H9 (cell line): Measurements from ENCODE around the gene WFDC12. TPM values are rescaled to one million over a fixed set of nuclear protein-coding genes. Genes with fewer than 3 reads are reported as not detected.

ENCODE experiments used
- DNase-seq: peaks from one replicate; pipeline ENCODE4 v3.0.0-alpha.2; 2017
- H2AFZ ChIP-seq: one replicate; pipeline ENCODE4 v1.6.1; 2013; ENCODE audit warnings: mild to moderate bottlenecking, low read length, control low read depth, moderate library complexity
- H2AK5ac ChIP-seq: 2 replicates; pipeline ENCODE4 v1.6.1; 2013; ENCODE audit warnings: low read length, control low read depth, mixed read lengths; ENCODE audit not compliant: insufficient read length
- H2BK120ac ChIP-seq: one replicate; pipeline ENCODE4 v1.6.1; 2013; ENCODE audit warnings: low read depth, mild to moderate bottlenecking, low read length, control low read depth, inconsistent platforms; ENCODE audit not compliant: poor library complexity, severe bottlenecking
- H2BK12ac ChIP-seq: 2 replicates; pipeline ENCODE4 v1.6.1; 2013; ENCODE audit warnings: low read length, control low read depth, mixed read lengths, low read depth; ENCODE audit not compliant: insufficient read length
- H2BK15ac ChIP-seq: 2 replicates; pipeline ENCODE4 v1.6.1; 2013; ENCODE audit warnings: low read depth, low read length, control low read depth
- H2BK20ac ChIP-seq: one replicate; pipeline ENCODE4 v1.6.1; 2013; ENCODE audit warnings: low read depth, mild to moderate bottlenecking, low read length, control low read depth, inconsistent platforms; ENCODE audit not compliant: poor library complexity, severe bottlenecking
- H2BK5ac ChIP-seq: 2 replicates; pipeline ENCODE4 v1.6.1; 2013; ENCODE audit warnings: low read length, control low read depth, mixed read lengths; ENCODE audit not compliant: insufficient read length
- H3K14ac ChIP-seq: 2 replicates; pipeline ENCODE4 v1.6.1; 2013; ENCODE audit warnings: low read length, control low read depth; ENCODE audit not compliant: insufficient read depth
- H3K18ac ChIP-seq: 2 replicates; pipeline ENCODE4 v1.6.1; 2013; ENCODE audit warnings: low read depth, mild to moderate bottlenecking, mixed read lengths, low read length, control low read depth; ENCODE audit not compliant: insufficient read length
- H3K23ac ChIP-seq: 2 replicates; pipeline ENCODE4 v1.6.1; 2013; ENCODE audit warnings: low read length, control low read depth, mixed read lengths, low read depth; ENCODE audit not compliant: insufficient read length
- H3K23me2 ChIP-seq: 2 replicates; pipeline ENCODE4 v1.6.1; 2013; ENCODE audit warnings: low read depth, mild to moderate bottlenecking, mixed read lengths, low read length, control low read depth; ENCODE audit not compliant: insufficient read length, poor library complexity, severe bottlenecking
- H3K27ac ChIP-seq: 2 replicates; pipeline ENCODE4 v1.5.1; 2013; ENCODE audit warnings: low read length, control low read depth, mixed read lengths, low read depth; ENCODE audit not compliant: insufficient read length
- H3K27me3 ChIP-seq: 2 replicates; pipeline ENCODE4 v1.6.1; 2013; ENCODE audit warnings: low read length, control low read depth, inconsistent platforms; ENCODE audit not compliant: insufficient read depth
- H3K4ac ChIP-seq: 2 replicates; pipeline ENCODE4 v1.6.1; 2013; ENCODE audit warnings: low read depth, mild to moderate bottlenecking, control low read depth, inconsistent platforms, low read length, moderate library complexity
- H3K4me1 ChIP-seq: 2 replicates; pipeline ENCODE4 v1.6.1; 2013; ENCODE audit warnings: low read length, control low read depth, inconsistent platforms; ENCODE audit not compliant: insufficient read depth
- H3K4me2 ChIP-seq: 2 replicates; pipeline ENCODE4 v1.6.1; 2013; ENCODE audit warnings: low read length, control low read depth, mixed read lengths; ENCODE audit not compliant: insufficient read length, insufficient read depth
- H3K56ac ChIP-seq: 2 replicates; pipeline ENCODE4 v1.6.1; 2013; ENCODE audit warnings: low read depth, mild to moderate bottlenecking, mixed read lengths, low read length, control low read depth; ENCODE audit not compliant: insufficient read length
- H3K79me1 ChIP-seq: 2 replicates; pipeline ENCODE4 v1.6.1; 2013; ENCODE audit warnings: low read depth, mild to moderate bottlenecking, moderate library complexity, low read length, control low read depth, inconsistent platforms; ENCODE audit not compliant: insufficient read depth, poor library complexity, severe bottlenecking
- H3K79me2 ChIP-seq: 2 replicates; pipeline ENCODE4 v1.6.1; 2013; ENCODE audit warnings: low read length, control low read depth, inconsistent platforms; ENCODE audit not compliant: insufficient read depth
- H3K9ac ChIP-seq: 2 replicates; pipeline ENCODE4 v1.6.1; 2013; ENCODE audit warnings: low read length, control low read depth, mixed read lengths; ENCODE audit not compliant: insufficient read length; ENCODE audit errors: extremely low read depth
- H3K9me3 ChIP-seq: one replicate; pipeline ENCODE4 v1.6.1; 2013; ENCODE audit warnings: low read depth, low read length, inconsistent platforms; ENCODE audit not compliant: control insufficient read depth
- H3T11ph ChIP-seq: one replicate; pipeline ENCODE4 v1.6.1; 2013; ENCODE audit warnings: mild to moderate bottlenecking, low read length, control low read depth, inconsistent platforms
- H4K20me1 ChIP-seq: one replicate; pipeline ENCODE4 v1.6.1; 2013; ENCODE audit not compliant: control insufficient read depth, insufficient read length, insufficient read depth
- H4K5ac ChIP-seq: 2 replicates; pipeline ENCODE4 v1.6.1; 2013; ENCODE audit warnings: low read depth, mild to moderate bottlenecking, mixed read lengths, low read length, control low read depth; ENCODE audit not compliant: insufficient read length
- H4K8ac ChIP-seq: replicated peaks from 2 replicates; pipeline ENCODE4 v1.6.1; 2013; ENCODE audit warnings: low read length, control low read depth, mixed read lengths, low read depth; ENCODE audit not compliant: insufficient read length
- H4K91ac ChIP-seq: 2 replicates; pipeline ENCODE4 v1.6.1; 2013; ENCODE audit warnings: low read depth, mild to moderate bottlenecking, moderate library complexity, mixed read lengths, low read length, control low read depth; ENCODE audit not compliant: insufficient read length
- H3K27ac Mint-ChIP-seq, 3 experiments: 2 replicates in 2 of 3; 3 replicates in 1 of 3; pipeline ENCODE4 v1.8.0; 2020 to 2021; ENCODE audit warnings: mixed read lengths in 3 of 3, mild to moderate bottlenecking in 1 of 3, moderate library complexity in 1 of 3
- H3K27me3 Mint-ChIP-seq: 2 replicates; pipeline ENCODE4 v1.8.0; 2021; ENCODE audit warnings: low read depth, mild to moderate bottlenecking, moderate library complexity, mixed read lengths
- H3K36me3 Mint-ChIP-seq, 3 experiments: 2 replicates in 2 of 3; 3 replicates in 1 of 3; pipeline ENCODE4 v1.8.0; 2020 to 2021; ENCODE audit warnings: low read depth in 3 of 3, mixed read lengths in 3 of 3; ENCODE audit not compliant: insufficient read depth in 1 of 3
- H3K4me1 Mint-ChIP-seq, 2 experiments: 2 replicates each; pipeline ENCODE4 v1.8.0; 2020; ENCODE audit warnings: mixed read lengths in 2 of 2
- H3K4me3 Mint-ChIP-seq, 2 experiments: 2 replicates in 1 of 2; 3 replicates in 1 of 2; pipeline ENCODE4 v1.8.0; 2020 to 2021; ENCODE audit warnings: mild to moderate bottlenecking in 2 of 2, mixed read lengths in 2 of 2, moderate library complexity in 1 of 2
- H3K9me3 Mint-ChIP-seq, 2 experiments: 2 replicates in 1 of 2; 3 replicates in 1 of 2; pipeline ENCODE4 v1.8.0; 2020; ENCODE audit warnings: mild to moderate bottlenecking in 2 of 2, mixed read lengths in 2 of 2, moderate library complexity in 1 of 2
- CTCF ChIP-seq: fragments of 200-600 bp; sonication (generic); conservative IDR thresholded peaks from 3 replicates; pipeline ENCODE4 v1.8.0; 2021; ENCODE audit warnings: antibody characterized with exemption, mild to moderate bottlenecking
- WGBS: extraction: QIAGEN DNeasy Blood & Tissue Kit; methylation state at CpG from one replicate; pipeline ENCODE4 v1.1.7; 2013; ENCODE audit warnings: missing lambda C conversion rate, low lambda C conversion rate, mixed read lengths; ENCODE audit not compliant: insufficient read length; ENCODE audit errors: extremely low coverage; 5-methylcytosine and 5-hydroxymethylcytosine counted together
- total RNA-seq: library from RNA; stranded (reverse); gene quantifications from 2 replicates; pipeline ENCODE4 v1.2.1, GENCODE V29; 2021

WFDC12 gene
- total RNA-seq, 1 experiment from 2014 or later: not detected

GRCh38 chr20:45173522-45173921, 49.3 kb upstream of the WFDC12 start:
- TF ChIP-seq CTCF: no peak
- no peak overlapping the region for H3K4me2 ChIP-seq
- no peak overlapping the region for H4K8ac ChIP-seq
- no peak overlapping the region for H2AFZ ChIP-seq
- no peaks in the 10 kb centered on the region for H4K20me1 ChIP-seq
- H3K79me2 ChIP-seq: no peaks in the 10 kb centered on the region
- no CpG with 5 or more reads among the region's 1 CpG for WGBS
- H3T11ph ChIP-seq: no peak overlapping the region
- H2BK12ac ChIP-seq: no peak overlapping the region
- no peak overlapping the region for H2BK120ac ChIP-seq
- no peaks in the 10 kb centered on the region for H3K36me3 Mint-ChIP-seq
- H3K4me3 Mint-ChIP-seq: no peak overlapping the region
- no peak overlapping the region for H4K91ac ChIP-seq
- H3K27me3 Mint-ChIP-seq: peaks cover 15% of the 10 kb centered on the region
- no peak overlapping the region for H2BK15ac ChIP-seq
- H3K9me3 ChIP-seq: no peaks in the 10 kb centered on the region
- peaks cover 0 to 2% of the 10 kb centered on the region in 2 experiments; a peak in 1 of 5 replicates for H3K9me3 Mint-ChIP-seq
- no peak overlapping the region for H4K5ac ChIP-seq
- H2AK5ac ChIP-seq: no peak overlapping the region
- no peaks in the 10 kb centered on the region for H3K79me1 ChIP-seq
- no peaks in the 10 kb centered on the region for H3K4me1 Mint-ChIP-seq
- H3K27me3 ChIP-seq: no peaks in the 10 kb centered on the region
- no peaks in the 10 kb centered on the region for H3K4me1 ChIP-seq
- no peaks in the 10 kb centered on the region for H3K23me2 ChIP-seq
- H3K4ac ChIP-seq: no peak overlapping the region
- no peak for DNase-seq
- H3K18ac ChIP-seq: no peak overlapping the region
- no peak overlapping the region for H3K9ac ChIP-seq
- no peak overlapping the region for H3K27ac Mint-ChIP-seq
- no peak overlapping the region for H2BK20ac ChIP-seq
- H3K23ac ChIP-seq: no peak overlapping the region
- no peak overlapping the region for H3K56ac ChIP-seq
- no peak overlapping the region for H3K14ac ChIP-seq
- H3K27ac ChIP-seq: no peak overlapping the region
- H2BK5ac ChIP-seq: no peak overlapping the region
